H9 (cell line): ENCODE measurements around the gene CCDC122. TPM values are rescaled to one million over a fixed set of nuclear protein-coding genes. Genes with fewer than 3 reads are reported as not detected.

Experiments used
- DNase-seq: peaks from one replicate; pipeline ENCODE4 v3.0.0-alpha.2; 2017
- H2AFZ ChIP-seq: one replicate; pipeline ENCODE4 v1.6.1; 2013; ENCODE audit warnings: mild to moderate bottlenecking, low read length, control low read depth, moderate library complexity
- H2AK5ac ChIP-seq: 2 replicates; pipeline ENCODE4 v1.6.1; 2013; ENCODE audit warnings: low read length, control low read depth, mixed read lengths; ENCODE audit not compliant: insufficient read length
- H2BK120ac ChIP-seq: one replicate; pipeline ENCODE4 v1.6.1; 2013; ENCODE audit warnings: low read depth, mild to moderate bottlenecking, low read length, control low read depth, inconsistent platforms; ENCODE audit not compliant: poor library complexity, severe bottlenecking
- H2BK12ac ChIP-seq: 2 replicates; pipeline ENCODE4 v1.6.1; 2013; ENCODE audit warnings: low read length, control low read depth, mixed read lengths, low read depth; ENCODE audit not compliant: insufficient read length
- H2BK15ac ChIP-seq: 2 replicates; pipeline ENCODE4 v1.6.1; 2013; ENCODE audit warnings: low read depth, low read length, control low read depth
- H2BK20ac ChIP-seq: one replicate; pipeline ENCODE4 v1.6.1; 2013; ENCODE audit warnings: low read depth, mild to moderate bottlenecking, low read length, control low read depth, inconsistent platforms; ENCODE audit not compliant: poor library complexity, severe bottlenecking
- H2BK5ac ChIP-seq: 2 replicates; pipeline ENCODE4 v1.6.1; 2013; ENCODE audit warnings: low read length, control low read depth, mixed read lengths; ENCODE audit not compliant: insufficient read length
- H3K14ac ChIP-seq: 2 replicates; pipeline ENCODE4 v1.6.1; 2013; ENCODE audit warnings: low read length, control low read depth; ENCODE audit not compliant: insufficient read depth
- H3K18ac ChIP-seq: 2 replicates; pipeline ENCODE4 v1.6.1; 2013; ENCODE audit warnings: low read depth, mild to moderate bottlenecking, mixed read lengths, low read length, control low read depth; ENCODE audit not compliant: insufficient read length
- H3K23ac ChIP-seq: 2 replicates; pipeline ENCODE4 v1.6.1; 2013; ENCODE audit warnings: low read length, control low read depth, mixed read lengths, low read depth; ENCODE audit not compliant: insufficient read length
- H3K23me2 ChIP-seq: 2 replicates; pipeline ENCODE4 v1.6.1; 2013; ENCODE audit warnings: low read depth, mild to moderate bottlenecking, mixed read lengths, low read length, control low read depth; ENCODE audit not compliant: insufficient read length, poor library complexity, severe bottlenecking
- H3K27ac ChIP-seq: 2 replicates; pipeline ENCODE4 v1.5.1; 2013; ENCODE audit warnings: low read length, control low read depth, mixed read lengths, low read depth; ENCODE audit not compliant: insufficient read length
- H3K27me3 ChIP-seq: 2 replicates; pipeline ENCODE4 v1.6.1; 2013; ENCODE audit warnings: low read length, control low read depth, inconsistent platforms; ENCODE audit not compliant: insufficient read depth
- H3K4ac ChIP-seq: 2 replicates; pipeline ENCODE4 v1.6.1; 2013; ENCODE audit warnings: low read depth, mild to moderate bottlenecking, control low read depth, inconsistent platforms, low read length, moderate library complexity
- H3K4me1 ChIP-seq: 2 replicates; pipeline ENCODE4 v1.6.1; 2013; ENCODE audit warnings: low read length, control low read depth, inconsistent platforms; ENCODE audit not compliant: insufficient read depth
- H3K4me2 ChIP-seq: 2 replicates; pipeline ENCODE4 v1.6.1; 2013; ENCODE audit warnings: low read length, control low read depth, mixed read lengths; ENCODE audit not compliant: insufficient read length, insufficient read depth
- H3K56ac ChIP-seq: 2 replicates; pipeline ENCODE4 v1.6.1; 2013; ENCODE audit warnings: low read depth, mild to moderate bottlenecking, mixed read lengths, low read length, control low read depth; ENCODE audit not compliant: insufficient read length
- H3K79me1 ChIP-seq: 2 replicates; pipeline ENCODE4 v1.6.1; 2013; ENCODE audit warnings: low read depth, mild to moderate bottlenecking, moderate library complexity, low read length, control low read depth, inconsistent platforms; ENCODE audit not compliant: insufficient read depth, poor library complexity, severe bottlenecking
- H3K79me2 ChIP-seq: 2 replicates; pipeline ENCODE4 v1.6.1; 2013; ENCODE audit warnings: low read length, control low read depth, inconsistent platforms; ENCODE audit not compliant: insufficient read depth
- H3K9ac ChIP-seq: 2 replicates; pipeline ENCODE4 v1.6.1; 2013; ENCODE audit warnings: low read length, control low read depth, mixed read lengths; ENCODE audit not compliant: insufficient read length; ENCODE audit errors: extremely low read depth
- H3K9me3 ChIP-seq: one replicate; pipeline ENCODE4 v1.6.1; 2013; ENCODE audit warnings: low read depth, low read length, inconsistent platforms; ENCODE audit not compliant: control insufficient read depth
- H3T11ph ChIP-seq: one replicate; pipeline ENCODE4 v1.6.1; 2013; ENCODE audit warnings: mild to moderate bottlenecking, low read length, control low read depth, inconsistent platforms
- H4K20me1 ChIP-seq: one replicate; pipeline ENCODE4 v1.6.1; 2013; ENCODE audit not compliant: control insufficient read depth, insufficient read length, insufficient read depth
- H4K5ac ChIP-seq: 2 replicates; pipeline ENCODE4 v1.6.1; 2013; ENCODE audit warnings: low read depth, mild to moderate bottlenecking, mixed read lengths, low read length, control low read depth; ENCODE audit not compliant: insufficient read length
- H4K8ac ChIP-seq: replicated peaks from 2 replicates; pipeline ENCODE4 v1.6.1; 2013; ENCODE audit warnings: low read length, control low read depth, mixed read lengths, low read depth; ENCODE audit not compliant: insufficient read length
- H4K91ac ChIP-seq: 2 replicates; pipeline ENCODE4 v1.6.1; 2013; ENCODE audit warnings: low read depth, mild to moderate bottlenecking, moderate library complexity, mixed read lengths, low read length, control low read depth; ENCODE audit not compliant: insufficient read length
- H3K27ac Mint-ChIP-seq, 3 experiments: 2 replicates in 2 of 3; 3 replicates in 1 of 3; pipeline ENCODE4 v1.8.0; 2020 to 2021; ENCODE audit warnings: mixed read lengths in 3 of 3, mild to moderate bottlenecking in 1 of 3, moderate library complexity in 1 of 3
- H3K27me3 Mint-ChIP-seq: 2 replicates; pipeline ENCODE4 v1.8.0; 2021; ENCODE audit warnings: low read depth, mild to moderate bottlenecking, moderate library complexity, mixed read lengths
- H3K36me3 Mint-ChIP-seq, 3 experiments: 2 replicates in 2 of 3; 3 replicates in 1 of 3; pipeline ENCODE4 v1.8.0; 2020 to 2021; ENCODE audit warnings: low read depth in 3 of 3, mixed read lengths in 3 of 3; ENCODE audit not compliant: insufficient read depth in 1 of 3
- H3K4me1 Mint-ChIP-seq, 2 experiments: 2 replicates each; pipeline ENCODE4 v1.8.0; 2020; ENCODE audit warnings: mixed read lengths in 2 of 2
- H3K4me3 Mint-ChIP-seq, 2 experiments: 2 replicates in 1 of 2; 3 replicates in 1 of 2; pipeline ENCODE4 v1.8.0; 2020 to 2021; ENCODE audit warnings: mild to moderate bottlenecking in 2 of 2, mixed read lengths in 2 of 2, moderate library complexity in 1 of 2
- H3K9me3 Mint-ChIP-seq, 2 experiments: 2 replicates in 1 of 2; 3 replicates in 1 of 2; pipeline ENCODE4 v1.8.0; 2020; ENCODE audit warnings: mild to moderate bottlenecking in 2 of 2, mixed read lengths in 2 of 2, moderate library complexity in 1 of 2
- CTCF ChIP-seq: fragments of 200-600 bp; sonication (generic); conservative IDR thresholded peaks from 3 replicates; pipeline ENCODE4 v1.8.0; 2021; ENCODE audit warnings: antibody characterized with exemption, mild to moderate bottlenecking
- WGBS: extraction: QIAGEN DNeasy Blood & Tissue Kit; methylation state at CpG from one replicate; pipeline ENCODE4 v1.1.7; 2013; ENCODE audit warnings: missing lambda C conversion rate, low lambda C conversion rate, mixed read lengths; ENCODE audit not compliant: insufficient read length; ENCODE audit errors: extremely low coverage; 5-methylcytosine and 5-hydroxymethylcytosine counted together
- total RNA-seq: library from RNA; stranded (reverse); gene quantifications from 2 replicates; pipeline ENCODE4 v1.2.1, GENCODE V29; 2021

The CCDC122 gene
- total RNA-seq, 1 experiment from 2014 or later = 5.6 TPM

DNA sequence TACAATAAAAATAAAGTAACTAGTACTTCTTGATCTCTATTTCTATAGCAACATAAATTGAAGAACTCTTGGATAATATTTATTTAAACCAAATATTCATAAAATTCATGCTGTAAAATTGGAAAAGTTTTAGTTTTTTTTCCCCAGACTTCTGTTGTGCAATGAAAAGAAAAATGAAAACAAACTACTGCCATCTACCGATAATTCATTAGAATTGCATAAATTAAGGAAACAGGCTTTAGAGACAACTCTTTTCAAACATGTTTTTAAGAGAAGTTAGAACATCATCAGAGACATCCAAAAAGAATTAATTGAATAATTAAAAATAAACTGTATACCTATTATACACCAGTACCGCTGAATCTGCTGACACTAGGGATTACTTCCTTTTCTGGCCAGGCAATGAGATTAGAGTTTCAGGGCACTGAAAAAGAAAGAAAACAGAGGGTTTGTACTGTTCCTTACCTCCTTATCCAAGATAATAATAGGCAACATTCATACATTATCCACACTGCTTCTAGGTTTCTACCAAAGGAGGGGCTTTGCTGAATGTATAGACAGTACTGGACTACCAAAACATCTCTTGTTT is 4.9 kb downstream of the CCDC122 start:
- Histone ChIP-seq H4K91ac (no peak overlapping the region), H3K18ac (no peak overlapping the region), H4K8ac (no peak overlapping the region), H2BK15ac (no peak overlapping the region), H2AFZ (no peak overlapping the region), H2BK120ac (no peak overlapping the region), H3K27ac (no peak overlapping the region), H4K5ac (no peak overlapping the region), H2BK20ac (no peak overlapping the region), H3K56ac (no peak overlapping the region), H3K23ac (no peak overlapping the region), H3K9me3 (no peaks in the 10 kb centered on the region), H3K14ac (no peak overlapping the region), H4K20me1 (no peaks in the 10 kb centered on the region), H3K79me1 (no peaks in the 10 kb centered on the region), H3K27me3 (no peaks in the 10 kb centered on the region), H2AK5ac (no peak overlapping the region), H2BK12ac (no peak overlapping the region), H3K23me2 (peaks cover 5% of the 10 kb centered on the region), H3K79me2 (no peaks in the 10 kb centered on the region), H2BK5ac (no peak overlapping the region), H3K9ac (no peak overlapping the region), H3T11ph (no peak overlapping the region), H3K4me2 (no peak overlapping the region), H3K4ac (no peak overlapping the region), H3K4me1 (peaks cover 4% of the 10 kb centered on the region)
- H3K36me3 Mint-ChIP-seq = no peaks in the 10 kb centered on the region; a peak in 1 of 7 replicates
- H3K4me1 Mint-ChIP-seq = peaks cover 19 to 23% of the 10 kb centered on the region in 2 experiments
- TF ChIP-seq CTCF = peak; percentile 69
- no peaks in the 10 kb centered on the region; a peak in 1 of 5 replicates for H3K9me3 Mint-ChIP-seq
- H3K4me3 Mint-ChIP-seq = no peak overlapping the region
- no peaks in the 10 kb centered on the region for H3K27me3 Mint-ChIP-seq
- DNase-seq = no peak
- WGBS = no CpG with 5 or more reads among the region's 2 CpGs
- H3K27ac Mint-ChIP-seq = no peak overlapping the region
